Body of pancreas (tissue), 4 donors: ENCODE measurements around the gene KLB. TPM values are rescaled to one million over a fixed set of nuclear protein-coding genes. Genes with fewer than 3 reads are reported as not detected.

Experiments
- ATAC-seq: fragments of 150-250 bp; one replicate; pipeline ENCODE4 v1.9.1; 2016
- DNase-seq, 4 donors: peaks; one replicate each; pipeline ENCODE4 v3.0.0-alpha.2; 2019
- H3K27ac ChIP-seq, 4 donors: fragments of 200-600 bp; sonication (generic); 1 replicate in 3 of 4; 2 replicates in 1 of 4; pipeline versions ENCODE4 v1.5.1 to v1.6.1; 2016 to 2019; ENCODE audit warnings: mild to moderate bottlenecking in 1 of 4, mixed read lengths in 1 of 4, moderate library complexity in 1 of 4
- H3K27me3 ChIP-seq, 2 donors: fragments of 200-600 bp; sonication (generic); one replicate each; pipeline ENCODE4 v1.6.0; 2016; ENCODE audit warnings: mild to moderate bottlenecking in 1 of 2
- H3K36me3 ChIP-seq, 2 donors: fragments of 200-600 bp; sonication (generic); replicated peaks in 1 of 2; 2 replicates each; pipeline ENCODE4 v1.5.1; 2016; ENCODE audit warnings: low read depth in 2 of 2; ENCODE audit not compliant: insufficient read depth in 1 of 2
- H3K4me1 ChIP-seq: fragments of 200-600 bp; sonication (generic); one replicate; pipeline ENCODE4 v1.6.0; 2016
- H3K4me3 ChIP-seq, 2 donors: fragments of 200-600 bp; sonication (generic); 1 replicate in 1 of 2; 2 replicates in 1 of 2; pipeline ENCODE4 v1.5.1; 2016 to 2019
- H3K9me3 ChIP-seq, 3 donors: fragments of 200-600 bp; sonication (generic); 1 replicate in 2 of 3; 2 replicates in 1 of 3; pipeline ENCODE4 v1.5.1; 2016
- CTCF ChIP-seq, 7 experiments: fragments of 450-650 bp in 4 of 7; fragments of 200-600 bp in 3 of 7; sonication (generic) in 3 of 7; IDR thresholded peaks; one replicate each; pipeline ENCODE4 v1.5.1; 2016 to 2019; ENCODE audit warnings: antibody characterized with exemption in 7 of 7
- POLR2A ChIP-seq, 3 donors: fragments of 450-650 bp; IDR thresholded peaks; one replicate each; pipeline ENCODE4 v1.6.1; 2016; ENCODE audit warnings: antibody characterized with exemption in 3 of 3, mild to moderate bottlenecking in 2 of 3
- WGBS, 2 donors: methylation state at CpG; one replicate each; pipeline ENCODE4 v1.1.5; 2017; 5-methylcytosine and 5-hydroxymethylcytosine counted together
- intact Hi-C: fragments of 100-400 bp; cut with DNase I; formaldehyde crosslinking; loops from one replicate; pipeline ENCODE4 v1.15.1; 2023
- total RNA-seq, 2 donors: library from RNA; depleted of rRNA; stranded (reverse); fragments of >200 nt; gene quantifications; one replicate each; pipeline ENCODE4 v1.1.0, GENCODE V29; 2016

KLB gene
- total RNA-seq, 2 donors from 2014 or later: 2.1 to 3.6 TPM

- peak overlapping the region in 2 of 4 donors; percentile 27 to 52 for H3K27ac ChIP-seq
- no peaks in the 10 kb centered on the region for H3K36me3 ChIP-seq
- intact Hi-C loops: no loop called here
- no peak overlapping the region for H3K4me3 ChIP-seq
- H3K9me3 ChIP-seq: no peaks in the 10 kb centered on the region
- DNase-seq: peak; percentile 36 to 52 (median 44)
- 56 to 71% methylated on average over 11 to 61 of the region's 61 CpGs for WGBS, 2 donors
- ATAC-seq: peak; percentile 71
- TF ChIP-seq POLR2A (IDR thresholded peaks at IDR 0.05) (peak in 2 of 3 donors; percentile 23 to 28), CTCF (IDR thresholded peaks at IDR 0.05) (peak in 3 of 7 experiments; percentile 6 to 37 (median 21))
- no peaks in the 10 kb centered on the region for H3K27me3 ChIP-seq
- peaks cover 18% of the 10 kb centered on the region for H3K4me1 ChIP-seq
These were observed 40.3 kb downstream of the KLB start for GRCh38 chr4:39446842-39447573.

GRCh38 chr4:39450618-39451017, 43.9 kb downstream of the KLB start:
- 39 to 40% methylated on average over 2 of the region's 2 CpGs for WGBS, 2 donors
- TF ChIP-seq POLR2A (IDR thresholded peaks at IDR 0.05): no peak
- no peak for TF ChIP-seq CTCF (IDR thresholded peaks at IDR 0.05)
- Histone ChIP-seq H3K4me1 (peaks cover 29% of the 10 kb centered on the region), H3K27me3 (no peaks in the 10 kb centered on the region), H3K27ac (peak overlapping the region in 3 of 4 donors; percentile 14 to 76 (median 17)), H3K9me3 (no peaks in the 10 kb centered on the region), H3K36me3 (peaks cover 8 to 11% of the 10 kb centered on the region in 2 donors), H3K4me3 (no peak overlapping the region)
- intact Hi-C loops: no loop called here
- ATAC-seq (no peak), DNase-seq (no peak)

- Histone ChIP-seq H3K36me3 (peaks cover 10 to 12% of the 10 kb centered on the region in 2 donors), H3K9me3 (no peaks in the 10 kb centered on the region), H3K27me3 (no peaks in the 10 kb centered on the region), H3K4me1 (peaks cover 38% of the 10 kb centered on the region), H3K27ac (peak overlapping the region in 1 of 4 donors; percentile 76), H3K4me3 (no peak overlapping the region)
- no peak for DNase-seq
- 84 to 98% methylated on average over 5 to 6 of the region's 6 CpGs for WGBS, 2 donors
- no peak for TF ChIP-seq CTCF (IDR thresholded peaks at IDR 0.05)
- TF ChIP-seq POLR2A (IDR thresholded peaks at IDR 0.05): no peak
- intact Hi-C loops: no loop called here
- no peak for ATAC-seq
These were observed 44.8 kb downstream of the KLB start for GRCh38 chr4:39451423-39452023.

- no peaks in the 10 kb centered on the region for H3K27me3 ChIP-seq
- intact Hi-C loops: no loop called here
- DNase-seq (no peak), ATAC-seq (no peak)
- no peak overlapping the region for H3K4me3 ChIP-seq
- no peak for TF ChIP-seq CTCF (IDR thresholded peaks at IDR 0.05)
- H3K4me1 ChIP-seq: peaks cover 43% of the 10 kb centered on the region
- 85% methylated on average over 6 of the region's 6 CpGs for WGBS, 2 donors
- H3K27ac ChIP-seq: no peak overlapping the region
- H3K9me3 ChIP-seq: no peaks in the 10 kb centered on the region
- peaks cover 10 to 15% of the 10 kb centered on the region in 2 donors for H3K36me3 ChIP-seq
These were observed 45.6 kb downstream of the KLB start for GRCh38 chr4:39452153-39452859.
